SK-N-SH treated with all-trans-retinoic acid at 6 μM for 48 hours (cell line): ENCODE results near the gene NAPA.

Experiments
- CREB5 ChIP-seq: fragments of 250-450 bp; sonication (Bioruptor Pico); IDR thresholded peaks from 2 replicates; pipeline ENCODE4 v1.5.1; 2020; ENCODE audit warnings: low read depth, mild to moderate bottlenecking, moderate library complexity
- PATZ1 ChIP-seq: fragments of 250-450 bp; sonication (Bioruptor Pico); IDR thresholded peaks from 2 replicates; pipeline ENCODE4 v1.8.0; 2020; ENCODE audit warnings: mild to moderate bottlenecking, moderate library complexity, borderline replicate concordance

- TF ChIP-seq CREB5 (no peak), PATZ1 (no peak)
These were observed 19.8 kb upstream of the NAPA start for GRCh38 chr19:47534628-47535027.
